Gastroesophageal sphincter (tissue), 3 donors: ENCODE data around the gene CFAP74.

Source experiments
- CTCF ChIP-seq, 4 experiments: fragments of 200-600 bp in 2 of 4; fragments of 450-650 bp in 2 of 4; sonication (generic) in 1 of 4; IDR thresholded peaks; one replicate each; pipeline ENCODE4 v1.5.1; 2017 to 2019; ENCODE audit warnings: antibody characterized with exemption in 4 of 4, mild to moderate bottlenecking in 2 of 4, moderate library complexity in 2 of 4
- EP300 ChIP-seq: sonication (generic); formaldehyde crosslinking; IDR thresholded peaks from one replicate; pipeline ENCODE4 v1.6.1; 2017; ENCODE audit warnings: antibody characterized with exemption, mild to moderate bottlenecking

- TF ChIP-seq CTCF (IDR thresholded peaks at IDR 0.05) (no peak), EP300 (no peak)
These were observed 110.8 kb downstream of the CFAP74 start for GRCh38 chr1:1892763-1893120.
